H9 (cell line): ENCODE measurements around the gene SYT11. TPM values are rescaled to one million over a fixed set of nuclear protein-coding genes. Genes with fewer than 3 reads are reported as not detected.

Experiments used
- DNase-seq: peaks from one replicate; pipeline ENCODE4 v3.0.0-alpha.2; 2017
- H2AFZ ChIP-seq: one replicate; pipeline ENCODE4 v1.6.1; 2013; ENCODE audit warnings: mild to moderate bottlenecking, low read length, control low read depth, moderate library complexity
- H2AK5ac ChIP-seq: 2 replicates; pipeline ENCODE4 v1.6.1; 2013; ENCODE audit warnings: low read length, control low read depth, mixed read lengths; ENCODE audit not compliant: insufficient read length
- H2BK120ac ChIP-seq: one replicate; pipeline ENCODE4 v1.6.1; 2013; ENCODE audit warnings: low read depth, mild to moderate bottlenecking, low read length, control low read depth, inconsistent platforms; ENCODE audit not compliant: poor library complexity, severe bottlenecking
- H2BK12ac ChIP-seq: 2 replicates; pipeline ENCODE4 v1.6.1; 2013; ENCODE audit warnings: low read length, control low read depth, mixed read lengths, low read depth; ENCODE audit not compliant: insufficient read length
- H2BK15ac ChIP-seq: 2 replicates; pipeline ENCODE4 v1.6.1; 2013; ENCODE audit warnings: low read depth, low read length, control low read depth
- H2BK20ac ChIP-seq: one replicate; pipeline ENCODE4 v1.6.1; 2013; ENCODE audit warnings: low read depth, mild to moderate bottlenecking, low read length, control low read depth, inconsistent platforms; ENCODE audit not compliant: poor library complexity, severe bottlenecking
- H2BK5ac ChIP-seq: 2 replicates; pipeline ENCODE4 v1.6.1; 2013; ENCODE audit warnings: low read length, control low read depth, mixed read lengths; ENCODE audit not compliant: insufficient read length
- H3K14ac ChIP-seq: 2 replicates; pipeline ENCODE4 v1.6.1; 2013; ENCODE audit warnings: low read length, control low read depth; ENCODE audit not compliant: insufficient read depth
- H3K18ac ChIP-seq: 2 replicates; pipeline ENCODE4 v1.6.1; 2013; ENCODE audit warnings: low read depth, mild to moderate bottlenecking, mixed read lengths, low read length, control low read depth; ENCODE audit not compliant: insufficient read length
- H3K23ac ChIP-seq: 2 replicates; pipeline ENCODE4 v1.6.1; 2013; ENCODE audit warnings: low read length, control low read depth, mixed read lengths, low read depth; ENCODE audit not compliant: insufficient read length
- H3K23me2 ChIP-seq: 2 replicates; pipeline ENCODE4 v1.6.1; 2013; ENCODE audit warnings: low read depth, mild to moderate bottlenecking, mixed read lengths, low read length, control low read depth; ENCODE audit not compliant: insufficient read length, poor library complexity, severe bottlenecking
- H3K27ac ChIP-seq: 2 replicates; pipeline ENCODE4 v1.5.1; 2013; ENCODE audit warnings: low read length, control low read depth, mixed read lengths, low read depth; ENCODE audit not compliant: insufficient read length
- H3K27me3 ChIP-seq: 2 replicates; pipeline ENCODE4 v1.6.1; 2013; ENCODE audit warnings: low read length, control low read depth, inconsistent platforms; ENCODE audit not compliant: insufficient read depth
- H3K4ac ChIP-seq: 2 replicates; pipeline ENCODE4 v1.6.1; 2013; ENCODE audit warnings: low read depth, mild to moderate bottlenecking, control low read depth, inconsistent platforms, low read length, moderate library complexity
- H3K4me1 ChIP-seq: 2 replicates; pipeline ENCODE4 v1.6.1; 2013; ENCODE audit warnings: low read length, control low read depth, inconsistent platforms; ENCODE audit not compliant: insufficient read depth
- H3K4me2 ChIP-seq: 2 replicates; pipeline ENCODE4 v1.6.1; 2013; ENCODE audit warnings: low read length, control low read depth, mixed read lengths; ENCODE audit not compliant: insufficient read length, insufficient read depth
- H3K56ac ChIP-seq: 2 replicates; pipeline ENCODE4 v1.6.1; 2013; ENCODE audit warnings: low read depth, mild to moderate bottlenecking, mixed read lengths, low read length, control low read depth; ENCODE audit not compliant: insufficient read length
- H3K79me1 ChIP-seq: 2 replicates; pipeline ENCODE4 v1.6.1; 2013; ENCODE audit warnings: low read depth, mild to moderate bottlenecking, moderate library complexity, low read length, control low read depth, inconsistent platforms; ENCODE audit not compliant: insufficient read depth, poor library complexity, severe bottlenecking
- H3K79me2 ChIP-seq: 2 replicates; pipeline ENCODE4 v1.6.1; 2013; ENCODE audit warnings: low read length, control low read depth, inconsistent platforms; ENCODE audit not compliant: insufficient read depth
- H3K9ac ChIP-seq: 2 replicates; pipeline ENCODE4 v1.6.1; 2013; ENCODE audit warnings: low read length, control low read depth, mixed read lengths; ENCODE audit not compliant: insufficient read length; ENCODE audit errors: extremely low read depth
- H3K9me3 ChIP-seq: one replicate; pipeline ENCODE4 v1.6.1; 2013; ENCODE audit warnings: low read depth, low read length, inconsistent platforms; ENCODE audit not compliant: control insufficient read depth
- H3T11ph ChIP-seq: one replicate; pipeline ENCODE4 v1.6.1; 2013; ENCODE audit warnings: mild to moderate bottlenecking, low read length, control low read depth, inconsistent platforms
- H4K20me1 ChIP-seq: one replicate; pipeline ENCODE4 v1.6.1; 2013; ENCODE audit not compliant: control insufficient read depth, insufficient read length, insufficient read depth
- H4K5ac ChIP-seq: 2 replicates; pipeline ENCODE4 v1.6.1; 2013; ENCODE audit warnings: low read depth, mild to moderate bottlenecking, mixed read lengths, low read length, control low read depth; ENCODE audit not compliant: insufficient read length
- H4K8ac ChIP-seq: replicated peaks from 2 replicates; pipeline ENCODE4 v1.6.1; 2013; ENCODE audit warnings: low read length, control low read depth, mixed read lengths, low read depth; ENCODE audit not compliant: insufficient read length
- H4K91ac ChIP-seq: 2 replicates; pipeline ENCODE4 v1.6.1; 2013; ENCODE audit warnings: low read depth, mild to moderate bottlenecking, moderate library complexity, mixed read lengths, low read length, control low read depth; ENCODE audit not compliant: insufficient read length
- H3K27ac Mint-ChIP-seq, 3 experiments: 2 replicates in 2 of 3; 3 replicates in 1 of 3; pipeline ENCODE4 v1.8.0; 2020 to 2021; ENCODE audit warnings: mixed read lengths in 3 of 3, mild to moderate bottlenecking in 1 of 3, moderate library complexity in 1 of 3
- H3K27me3 Mint-ChIP-seq: 2 replicates; pipeline ENCODE4 v1.8.0; 2021; ENCODE audit warnings: low read depth, mild to moderate bottlenecking, moderate library complexity, mixed read lengths
- H3K36me3 Mint-ChIP-seq, 3 experiments: 2 replicates in 2 of 3; 3 replicates in 1 of 3; pipeline ENCODE4 v1.8.0; 2020 to 2021; ENCODE audit warnings: low read depth in 3 of 3, mixed read lengths in 3 of 3; ENCODE audit not compliant: insufficient read depth in 1 of 3
- H3K4me1 Mint-ChIP-seq, 2 experiments: 2 replicates each; pipeline ENCODE4 v1.8.0; 2020; ENCODE audit warnings: mixed read lengths in 2 of 2
- H3K4me3 Mint-ChIP-seq, 2 experiments: 2 replicates in 1 of 2; 3 replicates in 1 of 2; pipeline ENCODE4 v1.8.0; 2020 to 2021; ENCODE audit warnings: mild to moderate bottlenecking in 2 of 2, mixed read lengths in 2 of 2, moderate library complexity in 1 of 2
- H3K9me3 Mint-ChIP-seq, 2 experiments: 2 replicates in 1 of 2; 3 replicates in 1 of 2; pipeline ENCODE4 v1.8.0; 2020; ENCODE audit warnings: mild to moderate bottlenecking in 2 of 2, mixed read lengths in 2 of 2, moderate library complexity in 1 of 2
- WGBS: extraction: QIAGEN DNeasy Blood & Tissue Kit; methylation state at CpG from one replicate; pipeline ENCODE4 v1.1.7; 2013; ENCODE audit warnings: missing lambda C conversion rate, low lambda C conversion rate, mixed read lengths; ENCODE audit not compliant: insufficient read length; ENCODE audit errors: extremely low coverage; 5-methylcytosine and 5-hydroxymethylcytosine counted together
- total RNA-seq: library from RNA; stranded (reverse); gene quantifications from 2 replicates; pipeline ENCODE4 v1.2.1, GENCODE V29; 2021
- TF ChIP-seq, protein P1 (sequence below): fragments of 200-600 bp; sonication (generic); conservative IDR thresholded peaks from 3 replicates; pipeline ENCODE4 v1.8.0; 2021; ENCODE audit warnings: antibody characterized with exemption, mild to moderate bottlenecking

Gene SYT11
- total RNA-seq, 1 experiment from 2014 or later: 0.28 TPM

DNA sequence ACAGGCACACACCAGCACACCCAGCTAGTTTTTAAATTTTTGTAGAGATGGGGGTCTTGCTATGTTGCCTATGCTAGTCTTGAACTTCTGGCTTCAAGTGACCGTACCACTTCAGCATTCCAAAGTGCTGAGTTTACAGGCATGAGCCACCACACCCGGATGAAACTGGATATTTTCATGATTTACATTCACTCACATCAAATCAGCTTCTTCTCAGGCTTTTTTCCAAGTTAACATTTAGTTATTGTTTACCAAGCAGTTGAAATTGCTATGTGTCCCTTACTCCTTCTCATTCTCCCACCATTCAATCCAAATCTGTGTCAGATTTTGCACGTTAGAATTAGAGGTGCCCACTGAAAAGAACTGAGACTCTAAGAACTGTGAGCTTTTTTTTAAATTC lies 33.4 kb downstream of the SYT11 start:
- H3K23ac ChIP-seq: no peak overlapping the region
- no peaks in the 10 kb centered on the region for H3K23me2 ChIP-seq
- H3K9ac ChIP-seq: no peak overlapping the region
- Mint-ChIP-seq H3K9me3 (no peaks in the 10 kb centered on the region), H3K36me3 (peaks cover 5 to 12% (median 7%) of the 10 kb centered on the region in 3 experiments; a peak in 6 of 7 replicates), H3K27ac (no peak overlapping the region), H3K4me3 (no peak overlapping the region), H3K4me1 (no peaks in the 10 kb centered on the region), H3K27me3 (no peaks in the 10 kb centered on the region)
- no peaks in the 10 kb centered on the region for H3K9me3 ChIP-seq
- H2BK20ac ChIP-seq: no peak overlapping the region
- no peak overlapping the region for H3K27ac ChIP-seq
- no peak overlapping the region for H3K14ac ChIP-seq
- no peak overlapping the region for H2AFZ ChIP-seq
- no peak overlapping the region for H3K18ac ChIP-seq
- no peak overlapping the region for H2BK12ac ChIP-seq
- H2BK15ac ChIP-seq: no peak overlapping the region
- no peaks in the 10 kb centered on the region for H3K79me2 ChIP-seq
- no peak overlapping the region for H2BK5ac ChIP-seq
- DNase-seq: no peak
- H3K4me1 ChIP-seq: no peaks in the 10 kb centered on the region
- no peaks in the 10 kb centered on the region for H4K20me1 ChIP-seq
- H4K91ac ChIP-seq: no peak overlapping the region
- no peak overlapping the region for H3K4ac ChIP-seq
- H2BK120ac ChIP-seq: no peak overlapping the region
- no peaks in the 10 kb centered on the region for H3K79me1 ChIP-seq
- no peak overlapping the region for H2AK5ac ChIP-seq
- WGBS: no CpG with 5 or more reads among the region's 3 CpGs
- no peak overlapping the region for H3K56ac ChIP-seq
- H3K27me3 ChIP-seq: no peaks in the 10 kb centered on the region
- TF ChIP-seq, protein P1, sequence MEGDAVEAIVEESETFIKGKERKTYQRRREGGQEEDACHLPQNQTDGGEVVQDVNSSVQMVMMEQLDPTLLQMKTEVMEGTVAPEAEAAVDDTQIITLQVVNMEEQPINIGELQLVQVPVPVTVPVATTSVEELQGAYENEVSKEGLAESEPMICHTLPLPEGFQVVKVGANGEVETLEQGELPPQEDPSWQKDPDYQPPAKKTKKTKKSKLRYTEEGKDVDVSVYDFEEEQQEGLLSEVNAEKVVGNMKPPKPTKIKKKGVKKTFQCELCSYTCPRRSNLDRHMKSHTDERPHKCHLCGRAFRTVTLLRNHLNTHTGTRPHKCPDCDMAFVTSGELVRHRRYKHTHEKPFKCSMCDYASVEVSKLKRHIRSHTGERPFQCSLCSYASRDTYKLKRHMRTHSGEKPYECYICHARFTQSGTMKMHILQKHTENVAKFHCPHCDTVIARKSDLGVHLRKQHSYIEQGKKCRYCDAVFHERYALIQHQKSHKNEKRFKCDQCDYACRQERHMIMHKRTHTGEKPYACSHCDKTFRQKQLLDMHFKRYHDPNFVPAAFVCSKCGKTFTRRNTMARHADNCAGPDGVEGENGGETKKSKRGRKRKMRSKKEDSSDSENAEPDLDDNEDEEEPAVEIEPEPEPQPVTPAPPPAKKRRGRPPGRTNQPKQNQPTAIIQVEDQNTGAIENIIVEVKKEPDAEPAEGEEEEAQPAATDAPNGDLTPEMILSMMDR: no peak
- no peak overlapping the region for H4K5ac ChIP-seq
- H4K8ac ChIP-seq: no peak overlapping the region
- no peak overlapping the region for H3T11ph ChIP-seq
- no peak overlapping the region for H3K4me2 ChIP-seq
